ENCODE results near the gene CELSR1.

CELSR1 gene

DNA sequence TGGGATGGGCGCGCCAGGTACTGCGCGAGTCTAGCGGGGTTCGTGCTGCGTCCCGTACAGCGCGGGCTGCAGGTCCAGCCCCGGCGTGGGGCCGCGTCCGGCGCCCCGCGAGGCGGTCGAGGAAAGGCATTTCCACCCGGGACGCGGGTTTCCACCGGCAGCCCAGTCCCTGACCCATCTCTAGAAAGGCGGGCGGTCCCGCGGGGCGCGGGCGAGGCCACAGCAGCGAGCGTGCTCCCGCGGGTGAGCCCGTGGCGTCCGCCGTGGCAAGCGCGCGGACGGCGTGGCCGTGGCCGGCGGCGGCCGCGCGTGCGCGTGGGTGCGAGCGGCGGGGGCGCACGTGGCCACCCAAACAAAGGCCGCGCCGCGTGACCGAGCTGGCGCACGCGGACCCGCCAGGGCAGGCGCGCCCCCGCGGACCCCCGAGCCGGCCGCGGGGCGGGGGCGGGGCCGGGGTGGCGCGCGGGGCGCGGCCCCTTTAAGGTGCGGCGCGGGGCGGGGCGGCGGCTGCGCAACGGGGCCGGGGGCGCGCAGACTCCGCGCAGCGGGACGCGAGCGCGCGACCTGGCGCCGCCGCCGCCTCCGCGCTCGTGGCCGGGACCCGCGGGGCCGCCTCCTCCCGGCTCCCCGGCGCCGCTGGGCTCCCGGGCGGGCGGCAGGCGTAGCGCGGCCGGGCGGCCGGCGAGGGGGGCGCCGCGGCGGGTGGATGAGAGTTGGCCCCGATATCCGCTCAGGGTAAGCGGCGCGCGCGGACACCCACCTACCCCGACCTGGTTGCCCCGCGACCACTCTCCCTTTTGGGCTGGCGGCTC lies 39.3 kb upstream of the CELSR1 start:
- peak overlapping the region; percentile 86 for H3K4me3 Mint-ChIP-seq
- no peaks in the 10 kb centered on the region for H3K36me3 Mint-ChIP-seq (ENCODE audit: low read depth)
- no peak for TF ChIP-seq CTCF (IDR thresholded peaks at IDR 0.05)
- peaks cover 6% of the 10 kb centered on the region for H3K9me3 Mint-ChIP-seq
- H3K4me1 Mint-ChIP-seq, result peaks cover 50% of the 10 kb centered on the region
- peaks cover 24% of the 10 kb centered on the region for H3K27me3 Mint-ChIP-seq (ENCODE audit: low read depth, poor library complexity)
- DNase-seq, result peak; percentile 75
- H3K27ac Mint-ChIP-seq, result no peak overlapping the region

DNA sequence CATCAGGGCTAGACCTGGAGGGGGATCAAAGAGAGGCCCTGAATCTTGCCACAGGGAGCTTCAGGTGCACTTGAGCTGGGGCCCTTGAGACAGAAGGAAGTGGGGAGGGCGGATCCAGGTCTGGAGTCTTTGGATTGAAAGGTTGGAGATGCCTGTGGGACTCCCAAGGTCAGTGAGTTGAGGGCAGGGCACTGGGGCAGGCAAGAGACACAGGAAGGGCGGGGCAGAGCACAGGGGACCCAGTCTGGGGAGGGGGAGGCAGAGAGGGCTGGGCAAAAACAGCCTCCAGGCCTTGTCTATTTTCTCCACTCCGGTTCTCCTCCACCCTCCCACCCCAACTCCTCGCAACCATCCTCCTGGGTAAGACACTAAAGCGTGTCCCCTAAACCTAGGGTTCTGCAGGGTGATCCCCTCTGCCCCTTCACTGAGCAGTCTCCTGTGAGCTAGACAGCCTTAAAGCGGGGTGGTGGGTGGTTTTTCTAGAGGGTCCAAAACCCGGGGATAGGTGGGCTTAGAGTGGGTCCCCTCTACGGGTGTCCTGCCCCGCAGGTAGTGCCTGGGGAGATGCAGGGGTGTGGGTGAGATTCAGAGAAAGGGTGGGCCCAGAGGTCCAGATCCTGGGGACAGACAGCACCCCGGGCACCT lies 38.6 kb upstream of the CELSR1 start:
- peak overlapping the region; percentile 86 for H3K4me3 Mint-ChIP-seq
- DNase-seq, result no peak
- no peak for TF ChIP-seq CTCF (IDR thresholded peaks at IDR 0.05)
- no peaks in the 10 kb centered on the region for H3K36me3 Mint-ChIP-seq (ENCODE audit: low read depth)
- peaks cover 26% of the 10 kb centered on the region for H3K27me3 Mint-ChIP-seq (ENCODE audit: low read depth, poor library complexity)
- peaks cover 12% of the 10 kb centered on the region for H3K9me3 Mint-ChIP-seq
- no peak overlapping the region for H3K27ac Mint-ChIP-seq
- peaks cover 46% of the 10 kb centered on the region for H3K4me1 Mint-ChIP-seq

DNA sequence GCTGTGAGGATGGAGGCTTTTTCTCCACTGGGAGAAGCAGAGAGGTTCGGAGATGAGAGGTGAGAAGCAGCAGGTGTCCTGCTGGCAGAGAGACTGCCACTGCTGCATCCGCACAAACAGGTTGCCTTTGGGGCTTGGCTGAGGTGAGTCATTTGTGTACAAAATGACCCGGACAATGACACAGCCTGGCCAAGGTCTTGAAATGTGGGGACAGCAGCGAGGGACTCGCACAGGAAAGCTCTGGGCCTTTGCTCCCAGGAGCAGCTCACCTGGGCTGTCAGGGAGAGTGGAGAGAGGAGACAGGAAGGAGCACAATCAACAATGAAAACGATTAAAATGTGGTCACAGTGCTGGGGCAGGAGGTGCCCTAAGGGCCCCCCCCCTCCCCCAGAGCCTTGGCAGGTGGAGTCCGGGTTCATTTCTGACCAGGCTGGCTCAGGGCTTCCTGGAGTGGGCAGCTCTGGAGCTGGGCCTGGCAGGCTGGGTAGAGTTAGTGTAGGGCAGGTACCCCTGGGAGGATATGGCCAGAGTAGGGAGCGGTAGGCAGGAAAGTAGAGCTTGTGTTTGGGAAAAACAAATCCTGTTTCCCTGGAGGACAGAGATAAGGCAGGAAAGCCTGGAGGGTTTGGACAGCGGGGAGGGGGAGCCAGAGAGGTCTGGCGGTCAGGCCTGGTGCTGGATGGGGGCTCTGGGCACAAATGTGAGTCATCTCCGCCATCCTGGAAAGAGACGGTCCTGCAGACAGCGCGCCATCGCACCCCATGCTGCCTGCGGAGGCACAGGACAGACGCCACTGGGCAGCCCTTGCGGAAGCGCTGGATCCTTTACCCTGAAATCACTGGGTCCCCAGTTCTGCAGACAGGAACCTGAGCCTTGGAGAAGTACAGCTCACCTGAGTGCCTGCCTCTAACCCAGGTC lies 37.8 kb upstream of the CELSR1 start:
- DNase-seq, result no peak
- Mint-ChIP-seq H3K27me3 (ENCODE audit: low read depth, poor library complexity) (peaks cover 26% of the 10 kb centered on the region), H3K9me3 (peaks cover 12% of the 10 kb centered on the region), H3K36me3 (ENCODE audit: low read depth) (no peaks in the 10 kb centered on the region), H3K4me3 (peak overlapping the region; percentile 86), H3K4me1 (peaks cover 41% of the 10 kb centered on the region), H3K27ac (no peak overlapping the region)
- no peak for TF ChIP-seq CTCF (IDR thresholded peaks at IDR 0.05)

- peak overlapping the region; percentile 86 for H3K4me3 Mint-ChIP-seq
- no peak overlapping the region for H3K27ac Mint-ChIP-seq
Observed at GRCh38 chr22:46574438-46574992, 37.1 kb upstream of the CELSR1 start.

More at GRCh38 chr22:46574438-46574992, 37.1 kb upstream of the CELSR1 start:
- no peak for TF ChIP-seq CTCF (IDR thresholded peaks at IDR 0.05)
- peaks cover 26% of the 10 kb centered on the region for H3K27me3 Mint-ChIP-seq (ENCODE audit: low read depth, poor library complexity)
- no peaks in the 10 kb centered on the region for H3K36me3 Mint-ChIP-seq (ENCODE audit: low read depth)
- peaks cover 12% of the 10 kb centered on the region for H3K9me3 Mint-ChIP-seq
- no peak for DNase-seq
- H3K4me1 Mint-ChIP-seq, result peaks cover 34% of the 10 kb centered on the region
